ENCODE data around the gene JPT1.

Gene JPT1

GRCh38 chr17:75086496-75087181 is 67.7 kb downstream of the JPT1 start:
- H3K27ac ChIP-seq (ENCODE audit: low read depth, low read length) = peak overlapping the region; percentile 94
- no peak overlapping the region for H3K4me3 ChIP-seq (ENCODE audit: low read depth in 1 of 2, low read length in 2 of 2)
- peaks cover 42 to 49% of the 10 kb centered on the region in 2 donors for H3K4me1 ChIP-seq (ENCODE audit: control insufficient read depth in 1 of 2, insufficient read depth in 2 of 2, low read length in 2 of 2)
- no peaks in the 10 kb centered on the region for H3K27me3 ChIP-seq (ENCODE audit: control insufficient read depth in 1 of 2, insufficient read depth in 2 of 2, low read length in 2 of 2)
- H3K9me3 ChIP-seq (ENCODE audit: control insufficient read depth in 1 of 2, low read length in 2 of 2) = no peaks in the 10 kb centered on the region
- no peaks in the 10 kb centered on the region for H3K36me3 ChIP-seq (ENCODE audit: control insufficient read depth in 1 of 2, insufficient read depth in 2 of 2, low read length in 2 of 2)
- H3K9ac ChIP-seq (ENCODE audit: low read depth in 1 of 2, low read length in 2 of 2) = peak overlapping the region in 1 of 2 donors; percentile 75

Data from duodenal mucosa (tissue), 2 donors.